Activated T-cell treated with anti-CD3 and anti-CD28 coated beads for 48 hours (primary cell): ENCODE results near the gene CEP97.
"Not testable (repeated sequence)": the region's sequence is repeated elsewhere in the genome, so short reads cannot be mapped to it uniquely, and the experiment has no call there.

Experiments used
- DNase-seq: peaks from one replicate; pipeline ENCODE4 v3.0.0-alpha.2; 2020; ENCODE audit warnings: low read depth

CEP97 gene

GRCh38 chr3:101762041-101762646 is 37.7 kb downstream of the CEP97 start:
- DNase-seq, result no peak

GRCh38 chr3:101777745-101778281 is 53.4 kb downstream of the CEP97 start:
- DNase-seq, result not testable (repeated sequence)

- no peak for DNase-seq
These were observed 54.1 kb downstream of the CEP97 start for GRCh38 chr3:101778385-101779046.

DNA sequence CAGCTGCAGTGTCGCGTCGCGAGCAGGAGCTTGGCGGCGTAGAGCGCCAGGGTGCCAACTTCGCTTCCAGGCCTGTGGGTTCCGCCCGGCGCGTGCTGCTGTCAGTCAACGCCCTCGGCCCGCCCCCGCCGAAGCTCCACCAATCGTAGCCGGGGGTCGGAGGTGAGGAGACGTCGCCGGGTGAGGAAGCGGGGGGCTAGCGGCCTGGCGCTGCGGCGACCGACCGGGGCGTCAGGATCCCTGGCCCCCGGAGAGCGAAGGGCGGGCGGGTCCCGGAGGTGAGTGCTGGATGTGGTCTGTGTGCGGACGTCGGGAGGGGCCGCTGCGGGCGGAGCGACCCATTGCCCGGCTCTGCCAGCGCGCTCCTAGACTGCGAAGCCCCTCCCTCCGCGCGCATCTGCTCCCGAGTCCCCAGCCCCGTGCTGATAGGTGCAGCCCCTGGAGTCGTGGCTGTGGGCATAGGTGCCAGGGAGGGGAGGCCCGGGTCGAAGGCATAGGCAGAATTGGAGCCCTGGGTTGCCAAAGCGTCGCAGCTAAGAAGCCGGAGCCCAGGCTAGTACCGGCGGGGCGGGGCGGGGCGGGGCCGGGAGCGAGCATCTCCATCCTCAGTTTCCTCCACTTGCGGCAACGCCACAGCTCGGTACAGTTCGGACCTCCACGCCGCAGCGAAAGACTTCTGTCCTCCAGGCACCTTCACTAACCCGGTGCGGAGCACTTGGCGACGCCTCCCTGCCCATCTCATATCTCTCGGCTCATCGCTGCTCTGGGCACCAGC is 54.8 kb downstream of the CEP97 start, which contains the start of gene NXPE3:
Gene NXPE3 (plus strand): TSS at position 165 of the 775 bp plus-strand sequence. CDS start 6,386 bp downstream, outside the sequence.
- peak; percentile 92 for DNase-seq

GRCh38 chr3:101779822-101780381 is 55.5 kb downstream of the CEP97 start:
- DNase-seq, result no peak

GRCh38 chr3:101780661-101781060 is 56.2 kb downstream of the CEP97 start:
- no peak for DNase-seq

- no peak for DNase-seq
These were observed 56.8 kb downstream of the CEP97 start for GRCh38 chr3:101781166-101781565.

DNA sequence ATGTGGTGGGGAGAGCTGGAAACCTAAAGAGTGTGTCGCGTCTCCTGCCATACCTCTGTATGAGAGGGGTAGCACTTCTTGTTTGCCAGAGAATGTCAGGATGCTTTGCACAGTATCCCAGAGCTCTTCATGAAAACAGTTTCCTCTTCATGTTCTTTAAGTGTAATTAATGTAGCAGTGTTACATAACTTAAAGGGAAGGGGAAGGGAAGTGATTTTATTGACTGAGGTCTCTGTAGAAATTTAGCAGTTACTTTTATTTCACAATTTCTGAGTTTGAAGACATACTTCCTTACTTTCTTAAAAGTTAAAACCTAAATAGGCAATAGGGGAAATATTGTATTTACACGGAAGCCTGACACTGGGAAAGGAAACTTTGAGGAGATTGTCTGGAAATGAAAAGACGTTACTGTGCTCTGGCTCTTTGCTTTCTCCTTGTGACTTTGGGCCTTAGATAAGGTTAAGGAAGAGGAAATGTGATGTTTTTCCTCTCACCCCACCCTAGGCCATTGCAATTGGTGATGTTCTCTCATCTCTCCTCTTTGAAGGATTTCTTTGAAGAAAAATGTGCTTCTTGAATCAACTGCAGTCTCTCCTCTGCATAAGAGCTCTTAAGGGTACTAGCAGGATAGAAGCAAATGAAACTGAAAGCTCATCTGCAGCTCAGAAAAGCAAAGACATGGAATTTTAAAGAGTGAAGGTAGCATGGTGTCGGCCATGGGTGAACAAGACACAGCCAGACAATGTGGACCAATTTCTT is 60.6 kb downstream of the CEP97 start:
- DNase-seq, result no peak

DNA sequence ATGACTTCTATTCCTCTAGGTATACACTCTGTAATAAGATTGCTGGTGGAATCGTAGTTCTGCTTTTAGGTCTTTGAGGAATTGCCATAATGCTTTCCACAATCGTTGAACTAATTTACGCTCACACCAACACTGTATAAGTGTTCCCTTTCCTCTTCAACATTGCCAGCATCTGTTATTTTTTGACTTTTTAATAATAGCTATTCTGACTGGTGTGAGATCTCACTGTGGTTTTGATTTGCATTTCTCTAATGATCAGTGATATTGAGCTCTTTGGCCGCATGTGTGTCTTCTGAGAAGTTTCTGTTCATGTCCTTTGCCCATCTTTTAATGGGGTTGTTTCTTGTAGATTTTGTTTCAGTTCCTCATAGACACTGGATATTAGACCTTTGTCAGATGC is 67.4 kb downstream of the CEP97 start:
- DNase-seq, result no peak

- no peak for DNase-seq
These were observed 71.8 kb downstream of the CEP97 start for GRCh38 chr3:101796077-101796680.

DNA sequence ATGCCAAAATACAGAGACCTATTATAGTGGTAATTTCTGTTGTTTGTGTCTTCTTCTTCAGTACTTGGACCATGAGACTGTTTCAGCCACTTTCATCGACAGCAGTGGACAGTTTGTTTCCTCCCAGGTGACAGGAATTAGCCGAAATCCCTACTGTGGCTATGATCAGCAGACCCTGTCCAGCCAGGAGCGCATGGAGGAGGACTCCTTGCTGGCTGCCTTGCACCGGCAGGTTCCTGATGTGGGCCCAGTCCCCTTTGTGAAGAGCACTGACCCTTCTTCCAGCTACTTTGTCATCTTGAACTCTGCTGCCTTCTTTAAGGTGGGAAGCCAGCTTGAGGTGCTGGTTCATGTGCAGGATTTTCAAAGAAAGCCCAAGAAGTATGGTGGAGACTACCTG is 76.8 kb downstream of the CEP97 start:
- DNase-seq, result no peak

DNA sequence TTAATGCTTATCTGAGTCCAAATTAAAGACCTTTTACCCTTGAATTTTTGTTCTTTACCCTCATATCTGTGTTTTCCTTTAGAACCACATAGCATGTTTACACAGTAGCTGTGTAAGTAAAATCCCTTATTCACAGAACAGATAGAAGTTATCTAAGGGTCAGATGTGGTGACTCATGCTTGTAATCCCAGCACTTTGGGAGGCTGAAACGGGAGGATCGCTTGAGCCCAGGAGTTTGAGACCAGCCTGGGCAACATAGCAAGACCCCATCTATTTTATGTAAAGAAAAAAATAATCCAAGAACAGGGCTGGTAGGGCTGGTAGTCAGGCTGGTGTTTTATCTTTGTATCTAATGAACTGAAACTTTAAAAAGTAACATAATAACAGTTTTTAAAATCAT is 77.8 kb downstream of the CEP97 start:
- DNase-seq, result no peak

- no peak for DNase-seq
These were observed 78.9 kb downstream of the CEP97 start for GRCh38 chr3:101803173-101803782.

GRCh38 chr3:101803939-101804338 is 79.5 kb downstream of the CEP97 start:
- DNase-seq, result no peak

- DNase-seq, result no peak
These were observed 82.1 kb downstream of the CEP97 start for GRCh38 chr3:101806491-101806890.

DNA sequence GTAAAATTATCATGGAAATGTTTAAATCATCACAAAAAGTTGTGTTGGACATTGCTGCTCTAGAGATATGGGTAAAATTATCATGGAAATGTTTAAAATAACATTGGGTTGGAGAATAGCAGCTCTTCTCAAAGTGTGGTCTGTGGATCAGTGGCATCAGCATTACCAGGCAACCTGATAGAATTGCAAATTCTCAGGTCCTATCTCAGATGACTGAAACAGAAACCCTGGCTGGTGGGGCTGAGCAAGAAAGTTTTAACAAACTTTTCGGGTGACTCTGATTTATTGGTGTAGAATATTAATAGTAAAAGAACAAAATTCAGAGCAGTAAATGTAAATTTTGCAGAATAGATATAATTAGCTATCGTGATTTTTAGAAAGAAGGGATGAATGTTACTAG is 83.5 kb downstream of the CEP97 start:
- DNase-seq, result no peak

DNA sequence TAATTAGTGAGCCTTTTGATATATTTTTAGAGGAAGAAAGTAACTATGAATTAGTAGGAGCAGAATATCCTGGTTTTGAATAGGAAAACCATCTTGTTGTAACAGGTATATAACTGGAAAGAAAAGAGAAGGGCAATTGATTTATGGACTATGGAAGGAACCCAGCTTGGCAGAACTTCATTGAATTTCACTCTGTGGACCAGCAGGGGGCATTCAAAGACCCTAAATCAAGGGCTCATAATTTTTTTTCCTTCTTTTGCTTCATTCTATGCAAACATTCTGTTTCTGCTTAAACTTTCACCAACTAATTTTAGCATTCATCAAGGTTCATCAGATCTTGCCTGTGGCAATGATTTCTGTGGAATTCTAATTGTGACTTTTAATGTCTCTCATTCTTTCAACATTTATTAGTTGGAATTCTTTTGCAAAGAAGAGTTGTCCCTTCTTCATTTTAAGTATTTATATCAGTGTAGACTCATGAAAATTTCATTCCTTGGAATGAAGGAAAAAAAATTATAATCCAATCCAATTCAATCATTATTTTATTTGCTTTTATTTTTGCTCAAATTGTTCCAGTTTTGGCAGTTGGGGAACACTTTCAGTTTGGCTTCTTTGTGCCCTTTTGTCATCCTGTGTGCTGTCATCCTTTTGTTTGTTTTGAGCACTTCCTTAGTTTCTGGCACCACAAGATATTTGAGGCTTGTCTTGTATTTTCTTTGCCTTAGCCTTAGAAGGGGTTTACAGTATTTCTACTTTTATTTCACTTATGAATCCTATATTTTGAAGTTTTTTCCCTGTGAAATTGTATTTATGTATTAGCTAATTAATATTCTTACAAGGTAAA is 85.0 kb downstream of the CEP97 start:
- DNase-seq, result no peak

- no peak for DNase-seq
These were observed 85.6 kb downstream of the CEP97 start for GRCh38 chr3:101810022-101810418.

DNA sequence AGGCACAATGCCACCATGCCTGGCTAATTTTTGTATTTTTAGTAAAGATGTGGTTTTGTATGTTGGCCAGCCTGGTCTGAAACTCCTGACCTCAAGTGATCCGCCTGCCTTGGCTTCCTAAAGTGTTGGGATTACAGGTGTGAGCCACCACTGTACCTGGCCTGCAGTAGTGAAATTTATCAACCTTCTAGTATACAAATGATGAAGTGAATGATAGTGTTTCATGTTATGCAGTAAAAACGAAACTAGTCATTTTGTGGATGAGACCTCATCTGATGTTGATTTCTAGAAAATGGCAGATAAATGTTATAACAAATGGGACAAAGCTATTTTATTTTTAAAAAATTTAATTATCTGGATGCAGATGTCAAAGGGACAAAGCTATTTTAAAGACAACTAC is 87.5 kb downstream of the CEP97 start:
- DNase-seq, result no peak

- no peak for DNase-seq
These were observed 88.5 kb downstream of the CEP97 start for GRCh38 chr3:101812895-101813294.
